ENCODE data around the gene TRIM24.

The TRIM24 gene

GRCh38 chr7:138627361-138627760, 167.3 kb downstream of the TRIM24 start:
- no peak for DNase-seq

DNA sequence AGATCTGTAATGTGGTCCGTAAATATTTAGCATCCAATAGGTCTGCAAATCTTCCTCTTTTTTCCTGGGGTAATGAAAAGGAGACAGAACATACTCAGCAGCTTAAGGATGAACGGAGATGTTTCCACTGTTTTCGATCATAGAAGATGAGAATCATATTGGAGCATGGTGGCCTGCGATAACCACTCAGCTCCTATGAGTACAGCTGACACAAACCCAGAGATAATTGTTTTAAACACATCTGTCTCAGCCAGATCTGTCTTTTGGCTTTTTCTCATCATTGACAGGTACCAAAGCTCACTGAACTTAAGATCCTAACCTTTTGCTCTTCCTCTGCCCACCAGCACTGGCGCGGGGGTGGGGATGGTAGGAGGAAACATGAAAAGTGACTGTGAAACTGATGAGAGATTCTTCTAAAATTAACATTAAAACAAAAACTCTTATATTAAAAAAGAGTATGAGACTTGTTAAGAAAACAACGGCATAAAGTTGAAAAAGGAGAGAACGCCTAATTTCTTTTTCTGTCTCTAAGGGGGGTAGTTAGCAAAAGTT, 170.1 kb downstream of the TRIM24 start:
- DNase-seq: no peak

DNA sequence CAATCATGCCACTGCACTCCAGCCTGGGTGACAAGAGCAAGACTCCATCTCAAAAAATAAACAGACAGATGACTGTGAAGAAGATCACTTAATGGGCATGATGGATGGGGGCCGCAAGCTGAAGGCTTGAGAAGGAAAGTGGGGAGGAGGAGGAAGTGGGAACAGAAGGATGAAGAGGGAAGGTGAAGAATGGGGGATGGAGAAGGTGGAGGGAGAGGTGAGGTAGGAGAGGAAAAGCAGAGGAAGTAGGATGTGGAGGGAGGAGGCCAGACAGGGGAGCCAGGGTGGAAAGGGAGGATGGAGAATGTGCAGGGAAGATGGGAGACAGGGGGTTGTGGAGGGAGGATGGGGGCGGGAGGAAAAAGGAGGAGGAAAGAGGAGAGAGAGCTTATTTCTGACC, 172.3 kb downstream of the TRIM24 start:
- no peak for DNase-seq

GRCh38 chr7:138632826-138633602, 173.0 kb downstream of the TRIM24 start:
- DNase-seq: no peak
